Osteoblast (primary cell): Measurements from ENCODE around the gene ZNF780B. TPM values are rescaled to one million over a fixed set of nuclear protein-coding genes. Genes with fewer than 3 reads are reported as not detected.

Experiments
- DNase-seq: peaks from one replicate; pipeline ENCODE4 v3.0.0; 2011; ENCODE audit warnings: low spot score, mixed read lengths; ENCODE audit not compliant: insufficient read length; ENCODE audit errors: missing footprints
- H2AFZ ChIP-seq: 2 replicates; pipeline ENCODE4 v1.6.0; 2011; ENCODE audit warnings: mild to moderate bottlenecking, low read length
- H3K27ac ChIP-seq: 2 replicates; pipeline ENCODE4 v1.5.1; 2011; ENCODE audit warnings: mild to moderate bottlenecking, low read depth, low read length, moderate library complexity
- H3K27me3 ChIP-seq: 2 replicates; pipeline ENCODE4 v1.6.0; 2012; ENCODE audit warnings: mild to moderate bottlenecking, control low read depth, inconsistent platforms, low read length, moderate library complexity; ENCODE audit not compliant: insufficient read depth
- H3K36me3 ChIP-seq: 2 replicates; pipeline ENCODE4 v1.5.1; 2011; ENCODE audit warnings: mild to moderate bottlenecking, low read length, control low read depth, moderate library complexity; ENCODE audit not compliant: insufficient read depth
- H3K4me1 ChIP-seq: 2 replicates; pipeline ENCODE4 v1.5.1; 2011; ENCODE audit warnings: mild to moderate bottlenecking, low read length, control low read depth, moderate library complexity; ENCODE audit not compliant: insufficient read depth
- H3K4me2 ChIP-seq: 2 replicates; pipeline ENCODE4 v1.6.0; 2011; ENCODE audit warnings: mild to moderate bottlenecking, low read length; ENCODE audit not compliant: insufficient read depth
- H3K4me3 ChIP-seq: fragments of 200-600 bp; sonication (generic); 3 replicates; pipeline ENCODE4 v1.5.1; 2012; ENCODE audit warnings: mild to moderate bottlenecking, low read length, inconsistent platforms; ENCODE audit not compliant: insufficient read depth
- H3K79me2 ChIP-seq: 2 replicates; pipeline ENCODE4 v1.6.0; 2012; ENCODE audit warnings: mild to moderate bottlenecking, low read length, control low read depth, inconsistent platforms; ENCODE audit not compliant: insufficient read depth
- H3K9me3 ChIP-seq: 2 replicates; pipeline ENCODE4 v1.5.1; 2011; ENCODE audit warnings: low read depth, low read length, control low read depth
- H4K20me1 ChIP-seq: 2 replicates; pipeline ENCODE4 v1.6.0; 2012; ENCODE audit warnings: mild to moderate bottlenecking, low read length, control low read depth; ENCODE audit not compliant: insufficient read depth
- total RNA-seq: library from RNA; depleted of rRNA; stranded (reverse); fragments of >200 nt; gene quantifications from 2 replicates; pipeline ENCODE4 v1.2.3, GENCODE V29; 2012
- TF ChIP-seq, protein P1 (sequence below): IDR thresholded peaks from 2 replicates; pipeline ENCODE4 v1.5.1; 2011; ENCODE audit warnings: mild to moderate bottlenecking, low read depth, low read length, moderate library complexity; ENCODE audit errors: extremely low read depth

The ZNF780B gene
- total RNA-seq, 1 donor, result 14.5 TPM

DNA sequence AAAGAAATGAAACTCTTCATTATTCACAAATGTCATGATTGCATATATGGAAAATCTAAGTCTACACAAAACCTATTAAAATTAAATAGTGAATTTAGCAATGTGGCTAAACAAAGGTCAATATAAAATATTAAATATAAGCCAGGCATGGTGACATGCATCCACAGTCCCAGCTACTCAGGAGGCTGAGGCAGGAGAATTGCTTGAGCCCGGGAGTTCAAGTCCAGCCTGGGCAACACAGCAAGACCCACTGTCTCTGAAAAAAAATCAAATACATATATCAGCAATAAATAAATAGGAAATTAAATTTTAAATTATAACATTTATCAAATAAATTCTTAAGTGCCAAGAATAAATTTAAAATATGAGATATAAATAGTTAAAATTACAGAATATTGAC is 73.1 kb downstream of the ZNF780B start:
- no peak overlapping the region for H3K27ac ChIP-seq
- H3K4me3 ChIP-seq, result no peak overlapping the region
- H3K27me3 ChIP-seq, result no peaks in the 10 kb centered on the region
- peaks cover 54% of the 10 kb centered on the region for H3K36me3 ChIP-seq
- no peak for DNase-seq
- H2AFZ ChIP-seq, result no peak overlapping the region
- TF ChIP-seq, protein P1, sequence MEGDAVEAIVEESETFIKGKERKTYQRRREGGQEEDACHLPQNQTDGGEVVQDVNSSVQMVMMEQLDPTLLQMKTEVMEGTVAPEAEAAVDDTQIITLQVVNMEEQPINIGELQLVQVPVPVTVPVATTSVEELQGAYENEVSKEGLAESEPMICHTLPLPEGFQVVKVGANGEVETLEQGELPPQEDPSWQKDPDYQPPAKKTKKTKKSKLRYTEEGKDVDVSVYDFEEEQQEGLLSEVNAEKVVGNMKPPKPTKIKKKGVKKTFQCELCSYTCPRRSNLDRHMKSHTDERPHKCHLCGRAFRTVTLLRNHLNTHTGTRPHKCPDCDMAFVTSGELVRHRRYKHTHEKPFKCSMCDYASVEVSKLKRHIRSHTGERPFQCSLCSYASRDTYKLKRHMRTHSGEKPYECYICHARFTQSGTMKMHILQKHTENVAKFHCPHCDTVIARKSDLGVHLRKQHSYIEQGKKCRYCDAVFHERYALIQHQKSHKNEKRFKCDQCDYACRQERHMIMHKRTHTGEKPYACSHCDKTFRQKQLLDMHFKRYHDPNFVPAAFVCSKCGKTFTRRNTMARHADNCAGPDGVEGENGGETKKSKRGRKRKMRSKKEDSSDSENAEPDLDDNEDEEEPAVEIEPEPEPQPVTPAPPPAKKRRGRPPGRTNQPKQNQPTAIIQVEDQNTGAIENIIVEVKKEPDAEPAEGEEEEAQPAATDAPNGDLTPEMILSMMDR, result no peak
- H3K79me2 ChIP-seq, result peaks cover 17% of the 10 kb centered on the region
- H3K9me3 ChIP-seq, result peaks cover 5% of the 10 kb centered on the region
- no peaks in the 10 kb centered on the region for H3K4me1 ChIP-seq
- H4K20me1 ChIP-seq, result peaks cover 3% of the 10 kb centered on the region
- no peak overlapping the region for H3K4me2 ChIP-seq

Other genes with a start within 250 kb of the ZNF780B start
- gene DYRK1B, start 222.1 kb downstream of the ZNF780B start, total RNA-seq, result 17.1 and 19.5 TPM in 2 replicates
- gene FBL, start 209.9 kb downstream of the ZNF780B start, total RNA-seq, result 69.0 and 87.2 TPM in 2 replicates
- gene FCGBP, start 121.6 kb downstream of the ZNF780B start, total RNA-seq, result under 0.01 TPM in 2 replicates
- gene PSMC4, start 85.1 kb downstream of the ZNF780B start, total RNA-seq, result 89.9 and 99.5 TPM in 2 replicates
- gene ZNF546, start 59.2 kb downstream of the ZNF780B start, total RNA-seq, result 8.7 and 8.8 TPM in 2 replicates
- 15.9 and 17.7 TPM in 2 replicates for gene ZNF780A, start 34.7 kb upstream of the ZNF780B start, total RNA-seq
- gene MAP3K10, start 135.2 kb upstream of the ZNF780B start, total RNA-seq, result 8.3 and 9.8 TPM in 2 replicates
- gene TTC9B, start 162.2 kb upstream of the ZNF780B start, total RNA-seq, result not detected in 2 replicates
- 0.29 TPM in 1 of 2 replicates, not detected in the other for gene CCNP, start 170.5 kb upstream of the ZNF780B start, total RNA-seq
- 115 and 118 TPM in 2 replicates for gene AKT2, start 229.1 kb upstream of the ZNF780B start, total RNA-seq